GM12875 (cell line): ENCODE measurements around the gene CRISP1.

Source experiments
- H3K4me3 ChIP-seq: one replicate; pipeline ENCODE4 v1.5.1; 2011; ENCODE audit warnings: low read depth, low read length, control low read depth
- TF ChIP-seq, protein P1 (sequence below): IDR thresholded peaks from 2 replicates; pipeline ENCODE4 v1.5.1; 2011; ENCODE audit warnings: low read depth, mild to moderate bottlenecking, control low read depth, inconsistent platforms, low read length, moderate library complexity, borderline replicate concordance; ENCODE audit not compliant: insufficient read depth

CRISP1 gene

GRCh38 chr6:49841424-49841823, 24.9 kb downstream of the CRISP1 start:
- TF ChIP-seq, protein P1, sequence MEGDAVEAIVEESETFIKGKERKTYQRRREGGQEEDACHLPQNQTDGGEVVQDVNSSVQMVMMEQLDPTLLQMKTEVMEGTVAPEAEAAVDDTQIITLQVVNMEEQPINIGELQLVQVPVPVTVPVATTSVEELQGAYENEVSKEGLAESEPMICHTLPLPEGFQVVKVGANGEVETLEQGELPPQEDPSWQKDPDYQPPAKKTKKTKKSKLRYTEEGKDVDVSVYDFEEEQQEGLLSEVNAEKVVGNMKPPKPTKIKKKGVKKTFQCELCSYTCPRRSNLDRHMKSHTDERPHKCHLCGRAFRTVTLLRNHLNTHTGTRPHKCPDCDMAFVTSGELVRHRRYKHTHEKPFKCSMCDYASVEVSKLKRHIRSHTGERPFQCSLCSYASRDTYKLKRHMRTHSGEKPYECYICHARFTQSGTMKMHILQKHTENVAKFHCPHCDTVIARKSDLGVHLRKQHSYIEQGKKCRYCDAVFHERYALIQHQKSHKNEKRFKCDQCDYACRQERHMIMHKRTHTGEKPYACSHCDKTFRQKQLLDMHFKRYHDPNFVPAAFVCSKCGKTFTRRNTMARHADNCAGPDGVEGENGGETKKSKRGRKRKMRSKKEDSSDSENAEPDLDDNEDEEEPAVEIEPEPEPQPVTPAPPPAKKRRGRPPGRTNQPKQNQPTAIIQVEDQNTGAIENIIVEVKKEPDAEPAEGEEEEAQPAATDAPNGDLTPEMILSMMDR = no peak
- no peak overlapping the region for H3K4me3 ChIP-seq

DNA sequence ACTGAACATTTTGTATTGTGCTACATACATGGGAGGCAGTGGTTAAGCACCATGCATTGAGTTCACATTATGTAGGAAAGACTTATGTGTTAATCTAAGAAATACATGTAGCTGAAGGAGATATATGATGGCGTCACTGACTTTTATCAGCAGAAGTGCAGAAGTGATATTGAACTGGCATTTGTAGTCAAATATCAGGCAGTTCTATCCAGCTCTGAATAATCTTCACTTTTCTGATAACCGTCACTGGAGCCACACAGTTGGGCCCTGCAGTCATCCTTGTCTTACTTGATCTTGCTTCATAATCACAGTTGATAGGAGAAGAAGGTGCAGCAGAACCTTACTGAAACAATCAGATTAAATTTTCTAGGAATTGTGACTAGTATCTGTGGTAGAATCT, 26.4 kb downstream of the CRISP1 start:
- no peak overlapping the region for H3K4me3 ChIP-seq
- TF ChIP-seq, protein P1 = no peak

DNA sequence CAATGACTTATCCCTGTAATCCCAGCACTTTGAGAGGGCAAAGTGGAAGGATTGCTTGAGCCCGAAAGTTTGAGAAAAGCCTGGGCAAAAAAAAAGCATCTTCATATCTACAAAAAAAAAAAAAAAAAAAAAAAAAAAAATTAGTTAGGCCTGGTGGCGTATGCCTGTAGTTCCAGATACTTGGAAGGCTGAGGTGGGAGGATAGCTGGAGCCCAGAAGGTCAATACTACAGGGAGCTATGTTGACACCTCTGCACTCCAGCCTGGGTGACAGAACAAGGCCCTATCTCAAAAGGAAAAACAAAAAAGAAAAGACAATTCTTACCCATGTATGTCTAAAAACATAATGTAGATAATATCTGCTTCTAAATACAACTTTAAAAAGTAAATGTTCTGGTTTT, 27.2 kb downstream of the CRISP1 start:
- TF ChIP-seq, protein P1 = no peak
- no peak overlapping the region for H3K4me3 ChIP-seq

DNA sequence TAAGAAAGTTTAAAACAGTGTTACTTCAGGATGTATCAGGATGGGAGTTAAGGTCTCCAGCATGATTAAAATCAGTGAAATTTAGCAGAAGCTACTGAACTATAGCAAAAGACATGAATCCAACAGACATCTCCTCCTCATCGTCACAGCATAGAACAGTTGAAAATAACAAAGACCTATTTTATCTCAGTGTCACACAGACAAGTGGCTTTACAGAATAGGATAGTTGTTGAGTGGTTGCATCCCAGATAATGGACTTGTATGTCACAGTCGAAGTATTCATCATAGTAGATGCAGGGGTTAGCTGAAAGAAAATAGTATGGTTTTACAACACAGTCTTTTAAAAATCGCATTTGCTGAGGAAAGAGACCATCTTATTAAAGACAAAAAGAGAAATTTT, 31.2 kb downstream of the CRISP1 start:
- TF ChIP-seq, protein P1 = no peak
- no peak overlapping the region for H3K4me3 ChIP-seq

GRCh38 chr6:49833386-49833785, 32.9 kb downstream of the CRISP1 start:
- no peak overlapping the region for H3K4me3 ChIP-seq
- TF ChIP-seq, protein P1 = no peak

- no peak overlapping the region for H3K4me3 ChIP-seq
- TF ChIP-seq, protein P1 = no peak
Observed at GRCh38 chr6:49826743-49827406, 39.5 kb downstream of the CRISP1 start.

- H3K4me3 ChIP-seq = no peak overlapping the region
- TF ChIP-seq, protein P1 = no peak
Observed at GRCh38 chr6:49815166-49815565, 51.2 kb downstream of the CRISP1 start.
